ENCODE results near the gene WNK1. TPM values are rescaled to one million over a fixed set of nuclear protein-coding genes. Genes with fewer than 3 reads are reported as not detected.

The WNK1 gene
- total and polyA plus RNA-seq, 2 of the 8 experiments (the other 6 are each of a cell fraction or from before 2014, with no cell fraction given), result 88.2 to 157 TPM

DNA sequence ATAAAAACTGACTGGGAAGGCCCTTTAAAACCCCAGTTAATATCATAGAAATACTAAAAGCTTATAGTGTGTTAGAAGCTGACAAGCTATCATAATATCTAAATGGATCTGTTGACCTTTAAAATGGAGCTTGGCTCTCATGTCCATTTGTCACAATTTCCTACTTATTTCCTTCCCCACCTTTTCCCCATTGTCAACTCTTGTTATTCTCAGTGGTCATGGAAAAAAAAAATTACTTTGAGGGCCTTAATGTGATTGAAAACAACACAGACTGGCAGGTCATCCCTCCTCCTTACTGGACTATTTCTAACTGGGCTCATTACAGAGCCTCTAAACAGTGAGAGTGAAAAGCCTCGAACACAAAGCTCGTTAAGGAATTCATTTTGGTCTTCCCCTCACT is 13.7 kb upstream of the WNK1 start:
- Histone ChIP-seq H2BK120ac (replicated peaks; ENCODE audit: low read depth, low read length) (no peak overlapping the region), H4K20me1 (replicated peaks in 1 of 2; ENCODE audit: control insufficient read depth in 1 of 2, insufficient read depth in 2 of 2, low read length in 2 of 2) (no peaks in the 10 kb centered on the region), H3K23ac (ENCODE audit: insufficient read length) (no peak overlapping the region), H2BK20ac (ENCODE audit: low read length) (no peak overlapping the region), H2AK5ac (ENCODE audit: low read depth, low read length) (no peak overlapping the region), H4K5ac (ENCODE audit: insufficient read length, low read depth, low read length) (no peak overlapping the region), H3K4me3 (ENCODE audit: extremely low read depth in 1 of 4, insufficient read depth in 2 of 4, low read depth in 3 of 4, low read length in 4 of 4) (no peak overlapping the region), H3K36me3 (ENCODE audit: control insufficient read depth in 2 of 4, insufficient read depth in 4 of 4, low read length in 3 of 4) (no peaks in the 10 kb centered on the region), H2AFZ (ENCODE audit: low read length) (no peak overlapping the region), H3K4me1 (replicated peaks in 1 of 4; ENCODE audit: control insufficient read depth in 3 of 4, insufficient read depth in 4 of 4, low read length in 3 of 4) (no peaks in the 10 kb centered on the region), H3K4me2 (ENCODE audit: insufficient read depth in 1 of 2, low read depth in 2 of 2, low read length in 2 of 2) (no peak overlapping the region), H3K27ac (ENCODE audit: low read depth, low read length) (no peak overlapping the region), H3K56ac (replicated peaks; ENCODE audit: insufficient read length, low read depth, low read length) (no peak overlapping the region), H3K18ac (ENCODE audit: extremely low read depth, low read length) (no peak overlapping the region), H4K8ac (ENCODE audit: extremely low read depth, insufficient read depth, low read length) (no peak overlapping the region), H3K14ac (ENCODE audit: insufficient read length) (no peak overlapping the region), H2BK5ac (ENCODE audit: low read depth, low read length) (no peak overlapping the region), H4K91ac (replicated peaks; ENCODE audit: insufficient read length, low read length) (no peak overlapping the region), H3K79me1 (ENCODE audit: low read depth, low read length) (no peaks in the 10 kb centered on the region), H2BK12ac (ENCODE audit: low read depth, low read length) (no peak overlapping the region), H3K27me3 (replicated peaks in 1 of 4; ENCODE audit: control insufficient read depth in 3 of 4, extremely low read depth in 1 of 4, insufficient read depth in 3 of 4, low read length in 3 of 4) (no peaks in the 10 kb centered on the region), H3K9me3 (ENCODE audit: insufficient read depth in 2 of 2, low read depth in 1 of 2, low read length in 1 of 2) (no peaks in the 10 kb centered on the region), H2BK15ac (ENCODE audit: low read length) (no peak overlapping the region), H3K4ac (replicated peaks; ENCODE audit: insufficient read length, low read depth, low read length) (no peak overlapping the region), H3K9ac (replicated peaks in 1 of 4; ENCODE audit: extremely low read depth in 1 of 4, low read depth in 3 of 4, low read length in 3 of 4) (no peak overlapping the region), H3K79me2 (ENCODE audit: control insufficient read depth in 1 of 2, insufficient read depth in 2 of 2, low read length in 2 of 2) (no peaks in the 10 kb centered on the region), H3K23me2 (ENCODE audit: low read depth, low read length) (no peaks in the 10 kb centered on the region)
- ChIA-PET POLR2A (ENCODE audit: partially characterized antibody) (interaction anchor here (0.9 to 1.2 kb wide), 2 partner anchors 11 to 16 kb away, joined by 3 to 6 read pairs; no protein-coding TSS in a partner anchor), CTCF (ENCODE audit: partially characterized antibody) (interaction anchor here (0.5 to 1.5 kb wide), 3 partner anchors 12 to 203 kb away, joined by 3 to 6 read pairs (median 5); no protein-coding TSS in a partner anchor)
- FAIRE-seq (no peak), DNase-seq (ENCODE audit: low read depth in 1 of 2, low spot score in 2 of 2) (no peak)
- WGBS, 2 experiments (ENCODE audit: extremely low coverage in 1 of 2, insufficient coverage in 1 of 2, insufficient read length in 1 of 2, insufficient replicate concordance in 2 of 2, low coverage in 1 of 2, low lambda C conversion rate in 2 of 2, missing lambda C conversion rate in 1 of 2), result 95% methylated on average over 2 of the region's 2 CpGs; no CpG with 5 or more reads in 1 of the 2 experiments
- TF ChIP-seq POLR2AphosphoS5 (IDR thresholded peaks at IDR 0.05; ENCODE audit: low read depth, low read length) (no peak), TEAD4 (IDR thresholded peaks at IDR 0.05; ENCODE audit: low read depth, low read length) (no peak), SP1 (IDR thresholded peaks at IDR 0.05; ENCODE audit: low read depth, low read length) (no peak)
- TF ChIP-seq, protein P1, sequence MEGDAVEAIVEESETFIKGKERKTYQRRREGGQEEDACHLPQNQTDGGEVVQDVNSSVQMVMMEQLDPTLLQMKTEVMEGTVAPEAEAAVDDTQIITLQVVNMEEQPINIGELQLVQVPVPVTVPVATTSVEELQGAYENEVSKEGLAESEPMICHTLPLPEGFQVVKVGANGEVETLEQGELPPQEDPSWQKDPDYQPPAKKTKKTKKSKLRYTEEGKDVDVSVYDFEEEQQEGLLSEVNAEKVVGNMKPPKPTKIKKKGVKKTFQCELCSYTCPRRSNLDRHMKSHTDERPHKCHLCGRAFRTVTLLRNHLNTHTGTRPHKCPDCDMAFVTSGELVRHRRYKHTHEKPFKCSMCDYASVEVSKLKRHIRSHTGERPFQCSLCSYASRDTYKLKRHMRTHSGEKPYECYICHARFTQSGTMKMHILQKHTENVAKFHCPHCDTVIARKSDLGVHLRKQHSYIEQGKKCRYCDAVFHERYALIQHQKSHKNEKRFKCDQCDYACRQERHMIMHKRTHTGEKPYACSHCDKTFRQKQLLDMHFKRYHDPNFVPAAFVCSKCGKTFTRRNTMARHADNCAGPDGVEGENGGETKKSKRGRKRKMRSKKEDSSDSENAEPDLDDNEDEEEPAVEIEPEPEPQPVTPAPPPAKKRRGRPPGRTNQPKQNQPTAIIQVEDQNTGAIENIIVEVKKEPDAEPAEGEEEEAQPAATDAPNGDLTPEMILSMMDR (IDR thresholded peaks at IDR 0.05; ENCODE audit: control extremely low read depth in 1 of 3, insufficient read depth in 1 of 3, low read depth in 1 of 3, low read length in 3 of 3), result no peak

Measured in H1 (cell line).